GM19043 (cell line): ENCODE results near the gene ZNF215.
"Not testable (repeated sequence)": the region's sequence is repeated elsewhere in the genome, so short reads cannot be mapped to it uniquely, and the experiment has no call there.

Experiments
- ATAC-seq: cut with Tn5 transposase; IDR thresholded peaks from one replicate; pipeline ENCODE4 v1.9.1; 2021; ENCODE audit warnings: low read depth; ENCODE audit not compliant: unreplicated experiment

Gene ZNF215

DNA sequence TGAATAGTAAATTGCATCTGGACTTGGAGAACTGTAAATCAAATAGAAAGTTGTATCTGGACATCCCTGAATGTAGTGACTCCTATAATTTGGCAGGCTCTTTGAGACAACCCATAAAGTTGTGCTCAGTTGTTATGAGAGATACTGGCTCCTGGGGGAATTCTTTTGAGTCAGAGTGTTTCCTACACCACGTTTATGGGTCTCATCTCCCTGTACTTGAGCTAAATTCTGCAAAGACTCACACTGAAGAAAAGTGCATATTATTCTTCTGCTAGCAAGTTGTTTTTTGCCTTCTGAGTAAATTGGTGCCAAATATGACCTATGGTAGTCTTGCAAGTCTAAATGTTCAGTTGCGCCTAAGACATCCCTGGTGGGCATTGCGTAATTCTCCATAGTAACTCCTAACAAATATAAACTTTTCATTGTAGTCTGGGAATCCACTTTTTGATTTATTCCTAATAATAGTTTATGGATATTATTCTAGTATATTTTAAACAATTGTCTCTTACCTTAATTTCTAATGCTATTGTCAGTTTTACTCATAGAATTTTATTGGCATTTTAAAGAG is 5.0 kb downstream of the ZNF215 start:
- no peak for ATAC-seq

DNA sequence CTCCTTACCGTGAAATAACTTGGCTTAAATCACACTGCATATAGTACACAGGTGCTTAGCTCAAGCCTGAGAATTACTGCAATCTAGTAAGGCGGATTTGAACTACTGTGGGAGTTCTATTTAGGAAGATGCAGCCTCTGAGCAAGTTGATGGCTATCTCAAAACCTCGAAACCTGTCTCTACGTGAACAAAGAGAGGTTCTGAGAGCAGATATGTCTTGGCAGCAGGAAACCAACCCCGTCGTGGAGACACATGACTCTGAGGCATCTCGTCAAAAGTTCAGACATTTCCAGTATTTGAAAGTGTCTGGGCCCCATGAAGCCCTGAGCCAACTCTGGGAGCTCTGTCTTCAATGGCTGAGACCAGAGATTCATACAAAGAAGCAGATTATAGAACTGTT is 5.9 kb downstream of the ZNF215 start:
- ATAC-seq: no peak

- ATAC-seq: no peak
Observed at GRCh38 chr11:6941970-6942369, 15.7 kb downstream of the ZNF215 start.

- no peak for ATAC-seq
Observed at GRCh38 chr11:6943131-6943530, 16.9 kb downstream of the ZNF215 start.

GRCh38 chr11:6954248-6954647 is 28.0 kb downstream of the ZNF215 start:
- ATAC-seq: not testable (repeated sequence)

- no peak for ATAC-seq
Observed at GRCh38 chr11:6962141-6962540, 35.9 kb downstream of the ZNF215 start.

DNA sequence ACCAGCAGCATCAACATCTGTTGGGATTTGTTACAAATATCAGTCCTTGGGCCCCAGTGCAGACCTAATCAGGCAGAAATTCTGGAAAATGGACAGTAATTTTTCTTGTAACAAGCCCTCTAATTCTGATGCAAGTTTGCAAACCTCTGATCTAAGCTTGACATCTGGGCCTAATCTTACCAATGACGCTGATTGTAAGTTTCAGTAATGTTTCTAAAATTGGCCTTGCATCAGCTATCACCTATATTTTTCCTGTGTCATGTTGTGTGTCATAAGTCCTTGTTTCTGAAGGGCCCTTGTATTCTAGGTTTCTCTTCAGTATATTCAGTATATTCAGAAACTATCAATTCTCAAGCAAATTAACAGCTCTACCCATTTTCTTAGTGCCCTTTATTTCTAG is 36.4 kb downstream of the ZNF215 start:
- no peak for ATAC-seq

GRCh38 chr11:6968816-6969215 is 42.6 kb downstream of the ZNF215 start:
- no peak for ATAC-seq

- not testable (repeated sequence) for ATAC-seq
Observed at GRCh38 chr11:6969854-6970253, 43.6 kb downstream of the ZNF215 start.

GRCh38 chr11:6979365-6979764 is 53.1 kb downstream of the ZNF215 start:
- no peak for ATAC-seq

DNA sequence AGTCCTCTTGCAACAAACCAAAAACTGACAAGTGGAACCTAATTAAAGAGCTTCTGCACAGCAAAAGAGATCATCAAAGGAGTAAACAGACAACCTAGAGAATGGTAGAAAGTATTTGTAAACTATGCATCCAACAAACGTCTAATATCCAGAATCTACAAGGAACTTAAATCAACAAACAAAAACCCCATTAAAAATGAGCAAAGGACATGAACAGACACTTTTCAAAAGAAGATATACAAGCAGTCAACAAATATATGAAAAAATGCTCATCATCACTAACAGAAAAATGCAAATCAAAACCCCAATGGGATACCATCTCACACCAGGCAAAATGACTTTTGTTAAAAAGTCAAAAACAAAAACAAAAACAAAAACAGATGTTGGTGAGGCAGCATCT is 60.3 kb downstream of the ZNF215 start:
- ATAC-seq: no peak

- ATAC-seq: no peak
Observed at GRCh38 chr11:6988506-6988905, 62.3 kb downstream of the ZNF215 start.

- no peak for ATAC-seq
Observed at GRCh38 chr11:6991227-6991626, 65.0 kb downstream of the ZNF215 start.

GRCh38 chr11:6992026-6992425 is 65.8 kb downstream of the ZNF215 start:
- no peak for ATAC-seq

DNA sequence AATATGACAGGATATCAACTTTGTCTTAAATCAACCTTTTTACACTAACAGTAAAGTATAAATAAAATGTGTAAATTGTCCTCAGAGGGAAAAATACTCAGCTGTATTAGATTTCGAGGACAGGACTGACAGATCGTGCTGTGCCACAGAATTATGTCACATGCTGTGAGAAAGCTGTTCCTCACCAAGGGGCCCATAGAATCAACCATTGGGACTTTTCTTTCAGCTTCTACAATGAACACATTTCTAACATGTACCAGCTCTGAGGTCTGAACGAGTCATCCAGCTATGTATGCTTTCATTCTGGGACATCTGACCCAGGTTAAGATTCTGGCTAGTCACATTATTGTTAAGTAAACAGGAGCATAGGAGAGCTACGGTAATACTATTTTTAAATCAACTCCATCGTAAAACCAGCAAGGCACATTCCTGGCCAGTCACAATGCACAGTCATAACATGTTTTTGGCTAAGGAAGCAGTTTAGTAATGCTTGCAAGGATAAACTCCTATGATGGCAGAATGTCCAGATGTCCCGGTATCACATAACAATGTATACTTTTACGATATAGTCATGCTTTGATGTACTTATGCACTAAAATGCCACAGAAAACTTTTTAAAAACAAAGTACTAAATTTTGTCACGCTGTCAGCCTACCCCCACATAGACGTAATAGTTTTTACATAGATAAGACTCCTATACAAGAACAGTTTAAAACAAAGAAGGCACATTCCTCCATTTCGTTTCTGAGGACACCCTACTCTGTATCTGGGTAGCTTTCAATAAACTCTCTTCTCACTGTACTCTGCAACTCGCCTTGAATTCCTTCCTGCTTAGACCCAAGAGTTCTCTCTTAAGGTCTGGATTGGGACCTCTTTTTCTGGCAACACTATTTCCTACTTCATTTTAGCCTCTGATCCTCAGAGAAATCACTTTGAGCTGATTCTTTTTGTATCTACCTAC is 66.5 kb downstream of the ZNF215 start:
- no peak for ATAC-seq

DNA sequence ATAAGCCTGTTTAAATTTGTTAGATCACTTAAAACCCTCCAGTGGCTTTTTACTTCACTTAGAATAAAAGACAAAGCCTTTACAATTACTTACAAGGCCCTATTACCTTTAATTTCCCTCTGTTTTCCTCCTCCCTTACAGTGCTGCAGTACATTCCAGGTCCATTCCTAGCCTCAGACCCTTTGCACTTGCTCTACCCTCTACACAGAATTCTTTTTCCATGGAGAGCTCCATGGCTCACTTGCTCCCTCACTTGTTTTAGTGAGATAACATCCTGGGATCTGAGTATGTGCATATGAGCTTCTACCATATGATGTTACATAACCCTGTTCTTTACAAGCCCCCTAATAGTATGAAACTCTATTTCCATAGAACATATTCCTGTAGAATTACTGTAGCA is 69.5 kb downstream of the ZNF215 start:
- ATAC-seq: no peak

GRCh38 chr11:7004482-7004881 is 78.3 kb downstream of the ZNF215 start:
- no peak for ATAC-seq
